A549 treated with GW870086 at 1 μM for 4 hours (cell line): ENCODE measurements around the gene CCDC18. TPM values are rescaled to one million over a fixed set of nuclear protein-coding genes. Genes with fewer than 3 reads are reported as not detected.

Source experiments
- total RNA-seq: library from RNA; stranded (reverse); fragments of 200-300 nt; extraction: Qiagen RNA extraction; gene quantifications from 5 replicates; pipeline ENCODE4 v1.2.3, GENCODE V29; 2022; ENCODE audit warnings: low read depth

CCDC18 gene
- total RNA-seq: 4.9 to 6.4 TPM (median 5.3 TPM) in 5 replicates

GRCh38 chr1:93180723-93181613, at the start of gene CCDC18:
Gene CCDC18, plus strand, starts transcription at chr1:93180724. Its CDS starts 2,638 bp downstream, at chr1:93183362.

DNA sequence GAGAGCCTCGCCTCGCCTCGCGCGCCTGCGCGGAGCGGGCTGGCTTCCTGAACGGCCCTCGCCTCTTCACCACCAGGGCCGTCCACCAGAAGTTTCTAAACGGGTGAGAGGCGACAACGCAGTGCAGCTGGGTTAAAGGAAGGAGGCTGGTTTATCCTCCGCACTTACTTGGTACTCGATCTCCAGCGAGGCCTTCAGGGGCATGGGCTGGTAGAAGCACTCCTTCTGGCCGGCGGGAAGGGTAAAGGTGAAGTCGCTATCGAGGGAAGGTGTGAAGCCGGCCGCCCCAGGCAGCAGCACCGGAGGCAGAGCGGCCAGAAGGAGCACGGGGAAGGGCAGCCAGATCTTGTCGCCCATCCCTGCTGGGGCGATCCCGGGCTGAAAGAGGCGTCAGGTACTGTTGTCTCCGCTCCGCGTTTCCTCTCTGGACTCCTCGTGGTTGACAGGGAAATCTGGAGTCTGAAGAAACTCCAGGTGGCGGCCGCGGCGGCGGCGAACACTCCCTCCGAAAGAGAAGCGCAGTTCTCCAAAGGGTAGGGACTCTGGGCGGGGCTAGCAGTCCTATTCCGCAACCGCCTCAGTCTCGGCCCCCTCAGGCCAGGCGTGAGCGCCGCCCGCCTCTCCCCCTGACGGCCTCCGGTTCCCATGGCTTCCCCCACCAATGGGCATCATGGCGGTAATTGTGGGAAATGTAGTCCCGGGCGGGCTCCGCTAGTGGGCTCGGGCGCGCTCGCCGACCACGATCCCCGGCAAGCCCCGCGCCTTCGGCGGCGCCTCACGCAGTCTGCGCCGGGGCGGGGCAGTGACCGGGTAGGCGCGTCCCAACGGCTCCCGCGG, 420 bp upstream of the CCDC18 start, which contains the start of gene TMED5:
TSS of gene TMED5 (minus strand) at position 528 of the 837 bp plus-strand sequence. CDS start at position 357, 171 bp downstream.

Other genes with a start within 250 kb of the CCDC18 start
- 7.5 to 10.4 TPM (median 9.6 TPM) in 5 replicates for gene DIPK1A, start 219.3 kb upstream of the CCDC18 start, total RNA-seq
- 10.4 to 13.2 TPM (median 12.5 TPM) in 5 replicates for gene MTF2, start 101.4 kb upstream of the CCDC18 start, total RNA-seq
- 27.3 to 37.4 TPM (median 34.6 TPM) in 5 replicates for gene TMED5, start 311 bp upstream of the CCDC18 start, total RNA-seq
- 27.5 to 38.6 TPM (median 36.8 TPM) in 5 replicates for gene DR1, start 165.2 kb downstream of the CCDC18 start, total RNA-seq